ENCODE measurements around the gene NATD1.

The NATD1 gene

DNA sequence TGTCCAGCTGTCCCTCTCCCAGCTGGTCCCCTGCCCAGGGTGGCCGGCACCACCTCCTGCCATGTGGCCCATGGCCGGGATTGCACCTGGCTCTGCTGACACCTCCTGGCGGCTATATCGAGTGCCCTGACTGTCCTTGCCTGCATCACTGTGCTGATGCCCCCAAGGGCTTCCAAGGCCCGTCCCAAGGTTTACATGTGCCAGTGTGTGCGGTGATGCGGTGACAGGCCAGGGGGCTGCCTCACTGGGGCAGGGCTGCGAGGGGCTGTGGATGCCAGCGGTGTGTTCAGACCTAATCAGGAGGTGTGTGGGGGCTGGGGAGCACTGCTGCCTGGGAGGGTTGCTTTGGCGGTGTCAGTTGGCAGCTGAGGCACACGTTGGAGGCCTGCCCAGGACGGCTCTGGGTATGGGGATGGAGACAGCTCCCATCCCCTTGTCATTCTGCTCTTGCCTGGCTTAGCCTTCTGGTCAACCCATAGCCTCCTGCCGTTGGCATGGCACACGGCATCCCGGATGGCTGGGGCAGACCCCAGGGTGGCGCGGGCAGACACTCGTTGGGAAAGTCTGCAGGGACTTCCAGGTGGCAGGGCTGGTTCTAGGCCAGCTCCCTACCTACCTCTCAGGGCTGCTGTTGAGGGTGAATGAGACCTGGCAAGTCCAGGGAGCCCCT is 36.8 kb upstream of the NATD1 start:
- DNase-seq (ENCODE audit: low read depth in 2 of 2): no peak

DNA sequence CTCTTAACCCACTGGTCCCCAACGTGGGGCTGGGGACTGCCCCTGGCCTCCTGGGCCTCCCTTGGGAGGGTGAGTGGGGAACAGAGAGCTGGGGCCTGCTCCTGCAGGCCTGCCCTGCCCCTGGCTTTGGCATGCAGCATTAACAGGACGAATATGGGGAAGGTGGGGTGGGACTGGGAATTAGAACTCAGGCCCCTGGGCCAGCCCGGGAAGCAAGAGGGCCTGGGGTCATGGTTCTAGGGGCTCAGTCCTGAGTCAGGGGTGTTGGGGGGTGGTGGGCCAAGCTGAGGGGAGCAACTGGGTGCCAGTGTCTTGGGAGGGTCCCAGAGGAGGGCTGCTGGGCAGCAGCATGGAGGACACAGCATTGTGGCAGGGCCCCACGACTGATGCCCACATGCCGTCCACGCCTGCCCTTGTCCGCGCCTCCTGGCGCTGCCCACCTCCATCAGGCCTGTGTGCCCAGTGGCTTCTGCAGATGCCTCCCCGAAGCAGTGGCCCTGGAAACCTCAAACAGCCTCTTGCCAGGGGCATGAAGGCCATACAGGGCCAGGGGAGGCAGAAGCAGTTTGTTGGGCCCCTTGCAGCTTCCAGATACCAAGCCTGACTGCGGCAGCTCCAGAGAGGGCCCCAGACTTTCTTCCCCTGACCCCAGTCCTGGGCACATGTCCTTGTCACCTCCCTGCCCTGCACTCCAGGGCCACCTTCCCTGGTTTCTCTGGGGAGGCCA is 36.1 kb upstream of the NATD1 start:
- no peak for DNase-seq (ENCODE audit: low read depth in 2 of 2)

DNA sequence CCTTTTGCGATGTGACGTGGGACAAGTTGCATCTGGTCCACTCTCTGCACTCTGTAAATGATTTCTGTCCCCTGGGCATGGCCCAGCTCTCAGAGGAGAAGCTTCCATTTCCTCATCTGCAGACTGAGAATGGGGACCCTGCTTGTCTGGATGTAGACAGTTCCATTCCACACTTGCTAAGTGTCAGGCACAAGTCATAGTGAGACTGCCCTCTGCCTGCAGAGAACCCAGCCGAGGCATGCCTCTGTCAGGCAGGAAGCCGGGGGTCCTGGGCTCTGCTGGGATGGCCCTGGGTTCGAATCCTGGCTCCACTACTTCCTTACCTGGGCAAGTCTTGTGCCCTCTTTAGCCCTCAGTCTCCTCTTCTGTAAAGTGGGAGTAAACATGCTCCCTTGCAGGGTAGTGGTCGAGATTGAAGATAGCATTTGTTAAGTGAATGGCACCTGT is 35.4 kb upstream of the NATD1 start:
- no peak for DNase-seq (ENCODE audit: low read depth in 2 of 2)

DNA sequence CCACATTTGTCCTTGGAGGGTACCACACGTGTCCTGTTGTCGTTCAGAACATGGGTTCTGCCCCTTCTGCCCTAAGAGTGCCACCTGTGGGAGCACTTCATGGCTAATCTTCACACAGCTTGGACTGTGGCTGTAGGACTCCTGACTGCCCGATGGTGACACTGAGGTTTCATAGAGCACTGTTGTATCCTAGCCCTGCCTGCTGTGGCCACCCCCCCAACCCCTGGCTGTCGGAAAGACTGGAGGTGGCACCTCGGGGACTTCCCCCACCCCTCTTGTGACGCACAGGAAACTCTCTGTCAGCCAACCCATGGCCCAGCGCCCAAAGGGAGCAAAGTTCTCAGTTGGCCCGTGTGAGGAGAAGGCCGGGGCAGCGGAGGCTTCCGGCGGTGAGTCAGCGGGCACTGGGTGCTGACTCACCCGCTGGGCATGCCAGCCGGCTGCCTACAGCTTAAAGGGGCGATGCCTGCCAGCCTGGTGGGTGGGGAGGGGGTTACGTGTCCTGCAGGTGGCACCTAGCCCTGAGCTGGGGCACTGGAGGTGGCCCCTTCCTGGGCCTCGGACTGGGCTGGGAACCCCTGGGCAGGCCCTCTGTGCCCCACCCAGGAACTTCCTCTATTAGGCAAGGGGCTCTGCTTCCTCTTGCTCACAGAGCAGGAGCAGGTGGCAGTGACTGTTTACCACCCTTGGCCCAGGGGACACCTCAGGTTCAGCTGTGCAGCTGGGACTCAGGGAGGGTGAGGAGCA is 34.7 kb upstream of the NATD1 start:
- peak; percentile 94 to 97 for DNase-seq (ENCODE audit: low read depth in 2 of 2)

DNA sequence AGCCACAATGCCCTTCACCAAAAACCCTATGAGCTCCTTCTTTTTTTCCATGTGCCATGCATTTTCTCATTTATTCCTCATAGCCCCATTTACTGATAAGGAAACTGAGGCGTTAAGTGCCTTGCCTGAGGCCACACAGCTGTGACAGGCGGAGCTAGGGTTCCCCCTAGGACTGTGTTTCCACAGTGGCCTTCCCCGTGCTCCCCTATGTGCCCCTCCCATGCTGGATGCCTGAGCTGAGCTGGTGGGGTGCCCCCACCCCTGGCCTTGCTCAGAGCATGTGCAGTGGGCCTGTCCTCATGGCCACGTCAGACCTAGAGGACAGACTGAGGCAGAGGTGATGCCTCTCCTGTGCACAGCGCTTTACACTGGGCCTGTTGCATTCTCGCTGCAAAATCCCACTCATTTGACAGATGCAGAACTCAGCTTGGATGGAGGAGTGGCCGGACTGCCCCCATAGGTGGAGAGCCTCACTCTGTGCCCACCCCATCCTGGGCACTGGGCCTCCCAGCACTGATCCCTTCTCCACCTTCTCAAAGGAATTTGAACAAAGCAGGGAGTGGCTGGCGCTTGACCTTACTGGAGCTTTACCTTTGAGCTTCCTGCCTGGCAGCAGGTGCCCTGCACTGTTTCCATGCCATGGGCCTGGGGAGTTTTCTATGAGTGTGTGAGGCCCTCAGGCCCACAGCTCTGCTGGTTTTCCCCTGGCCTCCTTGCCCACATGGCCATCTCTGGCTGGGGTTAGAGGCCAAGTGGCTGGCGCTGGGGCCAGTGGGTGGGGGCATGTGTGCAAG is 33.9 kb upstream of the NATD1 start:
- no peak for DNase-seq (ENCODE audit: low read depth in 2 of 2)

DNA sequence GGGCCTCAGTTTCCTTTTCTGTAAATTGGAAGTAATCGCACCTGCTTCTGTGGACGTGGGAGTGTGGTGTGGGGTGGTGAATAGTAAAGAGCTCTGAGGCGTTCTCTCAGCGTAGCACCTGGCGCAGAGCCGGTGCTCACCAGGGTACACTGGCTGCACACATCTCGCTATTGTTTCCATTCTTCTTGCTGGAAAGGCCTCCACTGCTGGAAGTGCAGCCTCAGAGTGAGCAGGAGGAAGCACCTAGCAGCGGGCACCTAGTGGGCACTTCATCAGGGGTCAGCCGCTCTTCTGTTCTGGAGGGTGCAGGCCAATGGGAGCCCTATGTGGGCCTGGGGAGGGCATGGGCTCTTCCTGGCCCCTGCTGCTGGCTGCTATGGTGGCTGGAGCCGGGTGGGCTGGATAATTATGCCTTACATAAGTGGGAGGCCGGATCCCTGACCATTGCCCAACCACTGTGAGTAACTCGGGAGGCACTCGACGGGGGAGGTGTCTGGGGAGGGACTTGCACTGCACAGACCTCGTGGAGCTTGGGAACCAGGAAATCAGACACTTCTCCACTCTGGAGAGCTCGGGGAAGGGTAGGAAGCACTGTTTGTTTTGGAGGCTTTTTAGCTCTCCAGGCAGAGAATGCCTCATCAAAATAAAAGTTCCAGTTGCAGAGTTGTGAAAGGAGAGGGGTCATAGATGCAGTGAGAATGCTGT is 33.0 kb upstream of the NATD1 start:
- no peak for DNase-seq (ENCODE audit: low read depth in 2 of 2)

DNA sequence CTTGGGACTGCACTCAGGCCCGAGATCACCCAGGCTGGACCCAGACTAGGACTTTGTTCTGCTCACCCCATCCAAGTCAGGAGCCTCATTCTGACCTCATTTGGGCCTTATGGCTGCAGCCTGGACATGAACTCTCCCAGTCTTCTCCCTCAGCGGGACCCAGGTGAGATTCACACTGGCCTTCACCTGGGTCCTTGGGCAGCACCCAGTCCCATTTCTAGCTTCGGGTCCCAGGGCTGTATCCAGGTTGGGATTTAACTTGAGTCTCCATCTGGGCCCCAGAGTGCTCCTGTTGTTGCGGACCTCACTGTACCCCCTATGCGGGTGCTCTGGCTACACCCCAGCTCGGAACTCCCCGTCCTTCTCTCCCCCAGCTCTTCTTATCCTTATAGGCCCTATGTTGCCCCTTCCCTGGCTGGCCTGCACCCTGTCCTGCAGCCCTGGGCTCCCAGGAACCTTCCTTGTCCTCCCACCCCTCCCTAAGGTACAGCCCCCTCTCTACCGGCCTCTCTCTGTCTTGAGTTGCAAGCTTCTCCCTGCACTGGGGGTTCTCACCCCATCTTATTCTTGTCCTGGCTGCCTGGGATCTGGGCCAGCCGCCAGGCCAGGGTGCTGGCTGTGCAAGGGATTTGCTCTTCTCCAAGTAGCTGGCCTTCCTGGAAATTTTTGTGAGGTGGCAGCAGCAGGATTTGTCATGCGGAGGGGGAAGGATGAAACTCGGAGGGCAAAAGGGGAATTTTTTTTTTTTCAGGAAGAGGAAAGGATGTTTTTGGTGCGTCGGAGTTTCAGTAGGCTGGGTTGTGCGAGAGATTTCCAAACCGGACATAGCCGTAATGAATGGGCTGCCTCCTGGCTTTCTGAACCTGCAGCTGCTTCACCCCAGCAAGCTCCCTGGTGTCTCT is 32.2 kb upstream of the NATD1 start:
- DNase-seq (ENCODE audit: low read depth in 2 of 2): no peak

DNA sequence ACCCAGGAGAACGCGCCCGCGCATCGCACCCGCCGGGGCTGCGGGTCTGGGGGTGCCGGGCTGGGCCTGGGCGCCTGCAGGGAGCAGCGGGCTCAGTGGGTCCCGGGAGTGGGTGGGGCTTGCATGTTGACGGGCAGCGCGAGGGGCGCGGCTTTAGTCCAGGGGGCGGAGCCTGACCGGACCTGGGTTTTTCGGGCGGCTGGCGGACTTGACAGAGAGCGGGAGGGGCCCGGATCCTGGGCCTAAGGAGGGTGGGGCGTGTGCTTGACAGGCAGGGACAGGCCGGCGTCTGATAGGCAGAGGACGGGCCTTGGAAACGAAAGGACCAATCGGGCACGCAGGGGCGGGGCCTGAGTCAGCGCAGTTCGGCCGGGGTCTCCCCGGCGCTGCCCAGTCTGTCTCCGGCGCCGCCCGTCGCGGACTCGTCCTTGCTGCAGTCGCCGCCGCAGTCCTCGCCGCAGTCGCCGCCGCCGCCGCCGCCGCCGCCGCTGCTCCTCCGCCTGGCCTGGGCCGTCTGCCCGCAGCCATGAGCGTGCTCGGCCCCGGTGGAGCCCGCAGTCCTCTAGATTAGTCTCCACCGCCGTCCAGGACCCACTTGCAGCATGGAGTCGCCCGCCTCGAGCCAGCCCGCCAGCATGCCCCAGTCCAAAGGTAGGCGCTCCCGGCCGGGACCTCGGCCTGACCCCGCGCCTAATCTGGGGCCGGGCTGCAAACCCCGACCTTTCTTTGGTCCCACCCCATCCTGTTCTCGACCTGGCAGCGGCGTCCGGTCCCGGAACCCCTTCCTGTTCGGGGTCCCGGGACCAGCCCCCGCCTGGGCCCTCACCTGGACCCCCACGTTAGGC is 31.3 kb upstream of the NATD1 start, which contains the start of gene MAP2K3:
Gene MAP2K3, plus strand, starts transcription at position 393 of the 845 bp plus-strand sequence. Its CDS starts 210 bp downstream, at position 603.
- DNase-seq (ENCODE audit: low read depth in 2 of 2): peak; percentile 92 to 98

DNA sequence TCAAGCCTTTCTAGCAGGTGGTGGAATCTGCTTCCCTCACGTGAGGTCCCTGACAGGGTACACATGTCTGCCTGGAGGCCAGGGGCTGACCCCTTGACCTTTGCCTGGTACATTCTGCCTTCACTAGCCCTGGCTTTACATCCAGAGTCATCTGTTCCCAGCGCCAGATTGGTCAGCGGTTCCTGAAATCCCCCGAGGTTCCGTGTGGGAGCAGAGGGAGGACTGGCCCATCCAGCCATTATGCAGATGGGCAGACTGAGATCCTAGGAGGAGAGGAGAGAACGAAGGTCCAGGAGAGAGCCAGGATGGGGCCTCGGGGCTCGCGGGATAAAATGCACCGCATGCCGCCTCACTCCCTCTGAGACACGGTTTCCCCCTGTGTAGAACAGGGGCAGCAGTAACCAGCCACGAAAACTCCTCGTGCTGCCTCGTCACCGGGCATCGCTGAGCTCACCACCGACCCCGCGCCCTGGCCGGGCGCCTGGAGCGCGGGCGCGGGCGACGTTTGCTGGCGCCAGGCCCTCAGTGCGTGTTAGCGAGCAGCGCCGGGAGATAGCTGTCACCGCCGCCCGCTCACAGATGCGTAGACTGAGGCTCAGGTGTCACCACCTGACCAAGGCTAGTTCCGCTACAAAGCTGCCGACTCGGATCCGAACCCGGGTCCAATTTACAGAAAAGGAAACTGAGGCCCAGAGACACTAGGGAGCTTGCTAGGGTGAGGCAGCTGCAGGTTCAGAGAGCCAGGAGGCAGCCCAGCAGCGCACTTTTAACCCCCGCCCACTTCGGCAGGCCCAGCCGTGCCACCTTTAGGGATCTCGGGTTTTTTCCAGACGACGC is 30.5 kb upstream of the NATD1 start:
- DNase-seq (ENCODE audit: low read depth in 2 of 2): no peak

DNA sequence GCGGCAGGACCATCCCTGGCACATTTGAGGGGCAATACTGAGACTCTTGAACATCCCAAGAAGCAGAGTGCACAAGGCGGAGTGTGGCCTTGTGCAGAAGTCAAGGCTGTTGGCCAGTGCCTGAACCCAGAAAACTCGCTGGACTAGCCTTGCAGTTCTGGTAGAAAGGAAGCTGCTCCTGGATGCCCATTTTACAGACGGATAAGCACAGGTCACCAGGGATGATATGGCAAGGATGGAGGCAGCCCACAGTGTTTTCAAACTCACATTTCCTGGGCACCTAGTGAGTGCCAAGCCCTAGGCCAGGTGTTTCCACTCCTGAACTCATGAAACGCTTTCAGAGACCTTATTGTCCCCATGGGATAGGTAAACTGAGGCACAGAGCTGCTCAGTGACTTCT is 29.6 kb upstream of the NATD1 start:
- no peak for DNase-seq (ENCODE audit: low read depth in 2 of 2)

DNA sequence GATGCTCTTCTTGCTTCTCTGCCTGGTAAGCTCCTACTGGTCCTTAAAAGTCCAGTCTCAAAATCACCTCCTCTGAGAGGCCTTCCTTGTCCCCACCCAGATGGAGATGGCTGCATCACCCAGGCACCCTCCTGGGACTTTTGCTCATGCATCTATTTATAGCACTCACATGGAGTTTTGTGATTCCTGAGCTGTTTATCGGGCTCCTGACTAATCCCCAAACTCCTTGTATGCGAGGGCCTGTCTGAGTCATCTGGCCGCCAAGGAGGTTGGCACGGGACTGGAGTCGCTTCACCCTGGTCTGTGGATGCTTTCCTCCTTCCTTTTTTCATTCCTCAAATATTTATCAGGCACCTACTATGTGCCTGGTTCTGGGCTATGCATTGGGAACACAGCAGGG is 29.0 kb upstream of the NATD1 start:
- no peak for DNase-seq (ENCODE audit: low read depth in 2 of 2)

DNA sequence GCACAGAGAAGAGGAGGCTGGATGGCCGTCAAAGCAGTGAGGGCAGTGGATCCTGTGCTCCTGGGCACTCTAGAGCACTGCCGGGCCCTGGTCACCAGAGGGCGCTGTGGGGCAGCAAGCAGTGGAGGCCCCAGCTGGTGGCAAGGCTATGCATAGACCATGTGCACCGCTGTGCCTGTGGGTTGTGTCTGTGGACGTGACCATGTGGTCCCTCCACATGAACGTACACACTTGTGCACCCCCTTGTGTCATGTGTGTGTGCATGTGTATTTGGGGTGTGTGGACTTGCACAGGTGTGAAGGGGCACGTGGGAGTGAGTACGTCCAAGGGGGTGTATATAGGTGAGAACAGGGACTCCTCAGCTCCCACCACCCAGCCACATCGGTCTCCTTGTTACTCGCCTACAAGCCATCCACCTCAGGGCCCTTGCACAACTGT is 26.9 kb upstream of the NATD1 start:
- peak; percentile 79 to 92 for DNase-seq (ENCODE audit: low read depth in 2 of 2)

DNA sequence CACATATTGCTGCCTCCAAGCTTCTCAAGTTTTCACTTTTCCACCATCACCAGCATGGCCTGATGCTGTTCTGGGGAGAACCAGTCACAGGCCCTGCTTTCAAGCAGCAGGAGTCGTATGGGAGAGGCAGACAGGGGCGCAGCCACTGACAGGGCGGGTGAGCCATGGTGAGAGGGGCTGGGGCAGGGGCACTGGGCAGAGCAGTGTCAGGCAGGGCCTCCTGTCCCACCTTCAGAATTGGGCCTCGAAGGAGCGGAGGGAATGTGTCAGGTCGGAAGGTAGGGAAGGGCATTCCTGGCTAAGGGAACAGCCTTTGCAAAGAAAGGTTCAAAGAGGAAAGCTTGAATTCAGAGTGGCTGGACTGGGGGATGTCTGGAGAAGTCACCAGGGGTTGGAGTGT is 26.4 kb upstream of the NATD1 start:
- no peak for DNase-seq (ENCODE audit: low read depth in 2 of 2)

DNA sequence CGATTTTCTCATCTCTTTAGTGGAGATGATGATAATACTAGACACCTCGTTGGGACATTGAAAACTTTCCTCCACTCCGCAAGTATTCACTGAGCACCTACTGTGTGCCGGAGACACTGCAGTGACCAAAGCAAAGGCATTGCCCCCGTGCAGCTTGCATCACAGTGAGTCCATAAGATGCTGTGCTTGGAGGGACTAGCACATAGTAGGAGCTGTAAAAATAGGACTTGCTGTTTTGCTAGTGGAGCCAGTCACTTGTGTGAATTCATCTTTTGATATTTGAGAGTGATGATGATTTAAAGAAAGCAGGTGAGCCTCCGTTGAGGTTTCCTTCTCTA is 26.0 kb upstream of the NATD1 start:
- no peak for DNase-seq (ENCODE audit: low read depth in 2 of 2)

DNA sequence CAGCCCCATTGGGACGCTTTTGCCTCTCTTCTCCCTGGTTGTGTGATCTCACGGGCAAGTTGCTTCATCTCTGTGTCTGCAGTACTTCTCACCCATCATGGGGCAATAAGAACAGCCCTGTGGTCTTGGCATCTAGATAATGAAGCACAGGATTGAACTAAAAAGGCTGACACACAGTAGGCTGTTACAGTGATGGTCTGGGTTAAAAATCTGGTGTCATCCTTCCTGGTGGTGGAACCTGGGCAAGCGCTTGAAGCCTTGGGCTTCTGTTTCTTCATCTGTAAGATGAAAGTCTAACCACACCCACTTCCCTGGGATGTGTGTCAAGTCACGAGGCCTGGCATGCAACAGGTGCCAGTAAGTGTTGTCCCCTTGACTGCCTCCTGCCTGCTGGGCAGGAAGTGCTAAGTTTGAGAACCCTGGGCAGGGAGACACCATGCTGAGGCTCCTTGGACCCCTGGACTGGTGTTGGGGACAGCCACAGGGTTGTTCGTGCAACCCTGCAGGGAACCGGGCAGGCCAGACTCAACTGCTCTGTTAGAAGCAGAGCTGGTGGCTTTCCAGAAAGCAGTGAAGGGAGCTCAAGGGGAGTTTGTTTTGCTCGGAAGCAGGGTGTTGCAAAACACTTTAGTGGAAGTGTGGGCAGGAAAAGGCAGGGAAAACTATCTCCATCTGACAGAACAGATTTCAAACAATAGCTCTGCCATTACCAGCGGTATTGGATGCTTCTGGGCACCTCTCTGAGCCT is 25.4 kb upstream of the NATD1 start:
- DNase-seq (ENCODE audit: low read depth in 2 of 2): no peak

DNA sequence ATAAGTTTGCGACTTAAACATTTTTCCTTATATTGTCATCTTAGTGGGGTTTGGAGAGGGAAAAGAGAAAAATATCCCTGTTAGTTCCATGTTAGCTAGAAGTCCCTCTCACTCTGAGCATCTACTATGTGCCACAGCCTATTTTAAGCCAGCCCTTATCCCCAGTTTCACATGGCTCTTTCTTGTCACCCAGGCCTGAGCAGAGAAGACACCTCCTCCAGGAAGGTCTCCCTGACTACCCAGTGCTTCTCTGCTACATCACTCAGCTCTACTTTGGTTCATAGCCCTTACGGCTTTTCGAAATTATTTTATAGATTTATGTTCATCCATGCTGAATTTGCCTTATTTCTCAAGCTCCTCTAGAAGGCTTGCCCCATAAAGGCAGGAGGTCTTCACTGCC is 24.1 kb upstream of the NATD1 start:
- no peak for DNase-seq (ENCODE audit: low read depth in 2 of 2)

DNA sequence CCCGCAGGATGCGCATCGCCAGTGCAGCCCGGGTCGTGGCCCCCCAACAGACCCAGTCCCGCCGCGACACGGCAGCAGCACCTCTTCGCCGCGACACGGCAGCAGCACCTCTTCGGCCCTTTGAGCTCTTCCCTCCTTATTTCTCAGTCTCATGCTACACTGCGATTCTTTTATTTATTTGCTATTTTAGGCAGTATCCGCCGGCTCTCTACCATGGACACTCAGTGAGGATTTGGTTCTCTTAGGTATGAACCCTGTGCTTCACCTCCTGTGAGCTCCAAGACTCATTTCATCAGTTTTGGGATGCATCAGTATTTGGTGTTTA is 23.0 kb upstream of the NATD1 start:
- DNase-seq (ENCODE audit: low read depth in 2 of 2): no peak

Data from stimulated activated CD4-positive, alpha-beta T cell treated with anti-CD3 and anti-CD28 coated beads, Interleukin-12 subunit alpha, Interleukin-12 subunit beta, amount 100 ng/mL, for 24 hours (primary cell).